ENCODE measurements around the gene THAP12.

Gene THAP12

DNA sequence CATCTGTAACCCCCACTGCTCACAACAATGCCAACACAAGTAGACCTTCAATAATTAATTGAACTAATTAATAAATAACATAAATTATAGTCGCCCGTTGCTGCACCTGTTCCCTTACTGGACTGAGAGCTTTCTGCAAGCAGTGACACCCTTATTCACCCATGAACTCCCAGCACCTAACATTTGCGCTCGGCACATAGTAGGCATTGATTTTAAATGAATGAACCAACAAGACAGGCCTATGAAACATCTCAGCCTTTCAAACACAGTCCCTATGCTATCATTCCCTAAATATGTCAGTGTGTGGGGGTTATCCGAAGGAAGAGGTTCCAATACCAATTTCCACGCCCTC is 1.1 kb downstream of the THAP12 start:
- no peak for DNase-seq

DNA sequence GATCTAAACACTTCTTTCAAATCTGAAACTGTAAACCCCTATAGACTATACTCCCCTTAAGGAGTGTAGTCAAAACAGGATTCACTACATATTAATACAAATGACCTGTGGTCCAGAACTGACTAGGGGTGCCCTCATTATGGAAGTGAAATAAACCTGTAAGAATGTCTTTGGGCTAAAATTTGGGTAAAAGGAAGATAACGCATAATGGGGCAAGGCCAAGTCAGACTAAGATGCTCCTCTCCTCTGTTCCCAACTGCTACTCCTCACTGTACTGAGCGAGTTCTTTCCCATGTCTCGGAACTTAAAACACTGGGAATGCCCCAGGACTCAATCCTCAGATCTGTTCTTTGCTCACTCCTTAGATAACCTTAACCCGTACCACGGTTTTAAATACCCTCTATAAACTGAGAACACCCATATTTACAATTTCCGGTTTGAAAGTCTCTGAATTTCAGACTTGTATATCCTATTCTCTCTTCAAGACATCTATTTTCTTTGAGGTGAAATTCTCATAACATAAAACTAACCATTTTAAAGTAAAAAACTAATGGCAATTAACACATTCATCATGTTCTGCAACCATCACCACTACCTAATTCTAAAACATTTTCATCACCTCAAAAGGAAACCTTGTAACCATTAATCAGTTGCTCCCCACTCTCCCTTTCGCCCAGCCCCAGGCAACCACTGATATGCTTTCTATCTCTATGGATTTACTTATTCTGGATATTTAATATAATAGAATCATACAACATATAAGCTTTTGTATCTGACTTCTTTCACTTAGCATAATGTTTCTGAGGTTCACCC is 4.0 kb downstream of the THAP12 start:
- DNase-seq: no peak

DNA sequence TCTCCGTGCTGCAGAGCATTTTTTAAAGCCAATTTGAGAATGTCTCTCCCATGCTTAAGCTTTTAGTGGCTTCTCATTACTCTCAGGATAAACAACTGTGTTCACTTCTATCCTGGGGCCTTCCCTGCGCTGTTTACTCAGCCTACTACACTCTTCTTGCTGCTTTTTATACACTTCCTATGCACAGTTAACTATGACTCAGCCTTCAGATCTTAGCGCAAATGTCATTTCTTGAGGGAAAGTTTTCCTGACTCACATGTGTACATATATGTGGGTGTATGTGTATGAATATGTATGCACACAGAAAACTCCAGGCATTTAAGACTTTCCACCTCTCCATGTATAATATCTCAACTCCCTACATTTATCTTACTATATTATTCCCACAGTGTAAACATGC is 9.8 kb downstream of the THAP12 start:
- DNase-seq: no peak

DNA sequence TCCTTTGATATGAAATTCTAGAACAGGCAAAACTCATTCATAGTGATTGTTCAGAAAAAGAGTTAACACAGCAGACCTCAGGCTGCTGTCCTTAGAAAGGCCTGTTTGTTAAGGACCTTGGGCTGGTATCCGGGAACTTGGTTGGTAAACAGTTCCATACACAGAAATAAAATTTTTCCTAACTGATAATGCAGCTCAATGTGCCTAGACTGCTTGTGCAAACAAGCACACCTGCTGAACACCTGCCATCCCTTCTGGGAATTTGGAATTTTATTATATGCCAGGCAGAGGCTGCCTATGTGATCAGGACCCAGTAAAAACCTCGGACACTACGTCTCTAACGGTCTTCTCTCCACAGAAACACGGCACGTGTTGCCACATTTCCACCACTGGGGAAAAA is 11.5 kb downstream of the THAP12 start:
- no peak for DNase-seq

DNA sequence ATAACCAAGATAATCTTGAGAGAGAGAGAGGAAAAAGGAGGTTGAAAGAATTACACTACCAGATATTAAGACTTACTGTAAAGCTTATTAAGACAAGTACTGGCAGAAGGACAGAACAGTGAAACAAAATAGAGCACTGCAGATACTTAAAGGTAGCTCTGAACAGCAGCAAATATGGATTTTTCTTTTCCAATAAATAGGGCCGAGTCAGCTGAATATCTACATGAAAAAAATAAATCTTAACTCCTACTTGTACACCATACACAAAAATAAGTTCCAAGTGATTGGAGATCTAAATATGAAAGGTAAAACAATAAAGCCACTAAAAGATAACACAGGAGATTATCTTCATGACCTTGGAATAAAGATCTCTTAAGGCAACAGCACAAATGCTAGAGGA is 12.4 kb downstream of the THAP12 start:
- no peak for DNase-seq

DNA sequence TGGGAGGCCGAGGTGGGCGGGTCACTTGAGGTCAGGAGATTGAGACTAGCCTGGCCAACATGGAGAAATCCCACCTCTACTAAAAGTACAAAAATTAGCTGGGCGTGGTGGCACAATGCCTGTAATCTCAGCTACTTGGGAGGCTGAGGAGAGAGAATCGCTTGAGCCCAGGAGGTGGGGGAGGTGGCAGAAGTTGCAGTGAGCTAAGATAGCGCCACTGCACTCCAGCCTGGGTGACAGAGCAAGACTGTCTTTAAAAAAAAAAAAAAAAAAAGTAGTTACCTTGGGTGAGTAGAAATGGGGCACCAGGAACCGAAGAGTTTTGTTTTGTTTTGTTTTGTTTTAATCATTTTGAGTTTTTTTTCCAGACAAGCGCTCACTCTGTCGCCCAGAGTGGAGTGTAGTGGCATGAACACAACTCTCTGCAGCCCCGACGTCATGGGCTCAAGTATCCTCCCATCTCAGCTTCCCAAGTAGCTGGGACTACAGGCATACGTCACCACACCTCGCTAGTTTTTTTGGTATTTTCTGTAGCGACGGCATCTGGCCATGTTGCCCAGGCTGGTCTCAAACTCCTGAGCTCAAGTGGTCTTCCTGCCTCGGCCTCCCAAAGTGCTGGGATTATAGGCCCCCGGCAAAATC is 15.8 kb downstream of the THAP12 start:
- no peak for DNase-seq

DNA sequence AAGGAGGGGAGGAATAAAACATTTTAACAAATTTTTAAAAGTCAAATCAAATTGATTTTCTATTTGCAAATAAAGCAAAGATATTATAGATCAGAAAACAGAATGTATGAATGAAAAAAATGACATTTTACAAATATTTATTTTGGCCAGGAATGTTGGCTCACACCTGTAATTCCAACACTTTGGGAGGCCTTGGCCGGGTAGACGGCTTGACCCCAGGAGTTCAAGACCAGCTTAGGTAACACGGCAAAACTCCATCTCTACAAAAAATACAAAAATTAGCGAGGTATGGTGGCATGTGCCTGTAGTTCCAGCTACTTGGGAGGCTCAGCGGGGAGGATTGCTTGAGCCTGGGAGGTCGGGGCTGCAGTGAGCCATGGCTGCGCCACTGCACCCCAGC is 18.2 kb downstream of the THAP12 start:
- no peak for DNase-seq

DNA sequence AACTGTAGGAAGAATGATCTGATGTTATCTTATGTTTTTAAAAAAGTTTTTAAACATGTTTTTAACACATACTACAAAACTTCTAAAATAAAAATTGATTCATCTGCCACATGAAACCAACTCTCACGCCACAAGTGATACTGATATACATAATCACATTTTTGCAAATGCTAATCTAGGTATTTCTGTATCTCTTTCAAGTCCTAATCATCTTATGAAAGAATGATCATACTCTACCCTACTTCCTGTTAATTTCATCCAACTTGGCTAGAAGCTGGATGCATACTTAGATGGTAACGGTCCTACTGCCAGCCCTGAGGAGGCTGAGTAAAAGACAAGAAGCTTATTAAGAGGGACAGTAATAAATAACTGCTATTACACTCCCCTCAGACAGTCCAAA is 19.2 kb downstream of the THAP12 start:
- DNase-seq: no peak

DNA sequence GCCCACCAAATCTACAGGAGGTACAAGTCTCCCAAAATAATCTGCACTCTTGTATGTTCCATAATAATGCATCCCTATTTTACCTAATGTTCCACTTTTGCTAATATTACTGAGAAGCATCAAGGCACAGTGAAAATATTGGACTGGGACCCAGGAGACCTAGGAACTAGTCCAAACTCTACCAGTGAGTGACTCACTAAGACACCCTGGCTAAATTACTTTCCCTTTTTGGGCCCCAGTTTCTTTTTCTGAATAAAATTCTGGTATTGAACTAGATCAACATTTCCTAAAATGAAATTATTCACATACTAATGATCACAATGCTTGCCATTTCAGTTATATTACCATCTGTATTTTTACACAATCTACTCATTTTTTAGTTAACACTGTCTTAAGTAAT is 19.6 kb downstream of the THAP12 start:
- no peak for DNase-seq

DNA sequence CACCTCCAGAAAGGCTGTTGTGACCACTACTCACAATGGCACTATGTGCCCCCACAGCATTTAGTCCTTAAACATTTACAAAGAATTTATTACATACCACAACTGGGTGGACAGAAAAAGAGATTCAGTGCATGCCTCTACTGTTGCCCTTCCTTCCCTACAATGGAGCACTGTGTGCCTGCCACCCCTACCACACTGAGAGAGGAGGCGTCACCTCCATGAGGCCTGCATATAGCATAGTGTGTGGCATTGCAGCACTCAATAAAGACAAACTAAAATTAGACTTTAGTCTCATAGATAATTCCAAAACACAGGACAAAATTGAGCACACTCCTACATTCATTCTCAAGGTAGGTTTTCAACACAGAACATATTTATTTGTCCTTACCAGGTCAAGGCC is 25.8 kb downstream of the THAP12 start:
- no peak for DNase-seq

DNA sequence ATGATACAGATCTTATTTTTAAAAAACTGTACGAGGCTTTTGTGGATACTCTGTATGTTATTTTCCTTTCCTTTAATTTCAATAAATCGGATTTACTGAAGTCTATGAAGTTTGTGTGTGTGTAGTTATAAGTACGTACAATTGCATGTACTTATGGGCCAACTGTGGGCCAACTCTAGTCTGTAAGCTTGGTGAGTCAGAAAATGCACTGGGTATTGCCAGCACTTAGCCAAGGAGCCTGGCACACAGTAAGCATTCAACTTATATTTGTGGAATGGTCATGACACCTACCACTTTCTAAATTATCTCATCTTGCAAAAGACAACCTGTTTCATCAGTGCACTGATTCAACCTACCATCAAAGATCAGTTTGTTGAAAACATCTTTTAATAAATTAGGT is 32.6 kb downstream of the THAP12 start:
- no peak for DNase-seq

DNA sequence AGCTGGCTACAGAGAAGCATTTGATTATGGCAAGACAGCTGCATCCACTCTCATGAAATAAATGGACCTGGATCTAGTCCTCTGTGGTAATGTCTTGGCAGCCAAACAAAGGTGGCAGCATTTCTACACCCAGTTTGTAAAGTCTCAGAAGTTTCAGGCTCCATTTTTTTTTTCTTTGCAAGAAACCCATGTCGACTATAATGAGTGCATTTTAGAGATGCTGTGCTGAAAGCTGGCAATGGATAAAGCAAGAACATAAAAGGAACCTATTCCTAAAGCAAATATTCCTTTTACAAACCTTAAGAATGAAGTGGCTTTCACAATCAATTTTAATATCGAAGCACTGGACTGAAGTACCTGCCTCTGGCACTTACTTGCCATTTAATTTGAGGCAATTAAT is 33.5 kb downstream of the THAP12 start:
- DNase-seq: no peak

DNA sequence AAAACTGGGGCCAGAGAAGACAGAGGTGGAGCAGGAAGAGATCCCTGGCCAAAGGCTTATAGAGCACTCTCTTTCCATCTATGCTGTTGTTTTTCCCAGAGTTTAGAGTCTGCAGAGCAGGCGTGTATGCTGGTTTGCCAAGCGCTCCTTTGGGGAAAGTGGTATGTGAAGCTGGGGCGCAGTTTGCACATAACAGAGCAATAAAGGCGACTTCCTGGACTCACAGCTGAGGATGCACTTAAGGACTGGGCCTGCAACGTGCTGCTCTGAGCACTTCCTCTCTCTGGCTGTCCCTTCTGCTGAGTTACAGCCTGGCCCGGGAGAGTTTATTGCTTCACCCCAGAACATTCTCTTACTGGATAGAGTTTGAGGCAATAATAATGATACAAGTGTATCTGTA is 41.7 kb downstream of the THAP12 start:
- no peak for DNase-seq

DNA sequence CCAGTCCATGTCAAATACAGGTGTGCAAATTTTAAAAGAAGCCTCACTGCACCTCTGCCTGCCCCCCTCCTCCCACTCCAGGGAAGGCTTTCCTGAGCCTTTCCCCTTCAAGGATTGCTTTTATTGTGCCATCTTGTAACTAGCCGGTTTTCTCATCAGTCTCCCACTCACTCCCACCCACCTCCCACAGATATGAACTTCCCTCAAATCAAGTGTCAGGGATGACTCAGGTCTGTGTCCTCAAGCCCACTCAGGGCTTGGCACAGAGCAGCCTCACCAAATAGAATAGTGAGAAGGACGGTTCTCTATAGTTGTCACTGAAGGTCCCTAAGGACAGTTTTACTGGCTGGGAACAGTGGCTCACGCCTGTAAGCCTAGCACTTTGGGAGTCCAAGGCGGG is 43.0 kb downstream of the THAP12 start:
- DNase-seq: no peak

DNA sequence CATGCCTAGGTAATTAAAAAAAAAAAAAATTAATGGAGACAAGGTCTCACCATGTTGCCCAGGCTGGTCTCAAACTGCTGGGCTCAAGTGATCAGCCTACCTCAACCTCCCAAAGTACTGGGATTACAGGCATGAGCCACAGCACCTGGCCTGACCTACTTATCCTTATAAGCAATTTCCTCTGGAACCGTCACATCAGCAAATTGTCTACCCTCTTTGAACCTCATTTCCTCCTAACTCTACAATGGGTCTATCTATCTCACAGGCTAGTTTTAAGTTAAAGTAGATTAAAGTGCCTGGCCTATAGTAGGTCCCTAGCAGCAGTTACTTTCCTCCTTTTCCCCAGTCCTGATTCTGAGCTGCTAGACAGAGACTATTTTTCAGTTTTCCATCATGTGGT is 43.5 kb downstream of the THAP12 start:
- DNase-seq: no peak

DNA sequence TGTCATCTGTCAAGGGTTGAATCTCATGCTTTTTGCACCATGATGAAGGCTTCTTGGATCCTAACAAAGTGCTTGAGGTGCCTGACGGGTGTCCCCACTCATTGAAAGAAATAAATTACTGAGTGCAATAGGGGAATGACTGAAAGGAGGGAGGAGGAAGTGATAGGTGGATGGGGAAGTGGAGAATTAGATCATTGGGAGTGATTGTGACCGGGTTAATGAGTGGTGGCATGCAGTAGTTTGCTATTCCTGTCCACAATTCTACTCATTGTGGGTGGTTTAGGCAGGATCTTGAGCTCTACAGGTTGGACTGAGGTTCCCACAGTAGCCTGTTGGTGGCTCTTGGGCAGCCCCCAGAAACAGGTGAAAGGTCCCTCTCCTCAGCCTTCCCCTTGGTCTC is 44.3 kb downstream of the THAP12 start:
- no peak for DNase-seq

DNA sequence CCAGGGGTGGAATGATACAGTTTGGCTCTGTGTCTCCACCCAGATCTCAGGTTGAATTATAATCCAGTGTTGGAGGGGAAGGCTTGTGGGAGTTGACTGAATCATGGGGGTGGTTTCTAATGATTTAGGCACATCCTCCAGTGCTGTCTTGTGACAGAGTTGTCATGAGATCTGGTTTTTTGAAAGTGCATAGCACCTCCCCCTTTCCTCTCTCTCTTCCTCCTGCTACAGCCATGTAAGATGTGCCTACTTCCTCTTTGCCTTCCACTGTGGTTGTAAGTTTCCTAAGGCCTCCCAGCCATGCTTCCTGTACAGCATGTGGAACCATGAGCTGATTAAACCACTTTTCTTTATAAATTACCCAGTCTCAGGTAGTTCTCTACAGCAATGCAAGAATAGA is 45.1 kb downstream of the THAP12 start:
- DNase-seq: no peak

DNA sequence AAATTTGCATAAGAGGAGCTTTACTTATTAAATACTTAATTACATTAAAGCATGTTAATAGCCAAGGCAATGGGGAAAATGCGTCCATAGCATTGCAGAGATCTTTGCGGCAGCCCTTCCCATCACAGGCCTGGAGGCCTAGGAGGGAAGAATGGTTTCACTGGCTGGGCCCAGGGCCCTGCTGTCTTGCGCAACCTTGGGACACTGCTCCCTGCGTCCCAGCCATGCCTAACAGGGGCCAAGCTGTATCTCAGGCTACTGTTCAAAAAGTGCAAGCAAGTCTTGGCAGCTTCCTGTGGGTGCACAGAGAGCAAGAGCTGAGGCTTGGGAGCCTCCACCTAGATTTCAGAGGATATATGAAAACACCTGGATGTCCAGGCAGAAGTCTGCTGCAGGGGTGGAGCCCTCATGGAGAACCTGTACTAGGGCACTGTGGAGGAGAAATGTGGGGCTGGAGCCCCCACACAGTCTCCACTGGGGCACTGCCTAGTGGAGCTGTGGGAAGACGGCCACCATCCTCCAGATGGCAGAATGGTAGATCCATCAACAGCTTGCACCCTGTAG is 46.0 kb downstream of the THAP12 start:
- no peak for DNase-seq

DNA sequence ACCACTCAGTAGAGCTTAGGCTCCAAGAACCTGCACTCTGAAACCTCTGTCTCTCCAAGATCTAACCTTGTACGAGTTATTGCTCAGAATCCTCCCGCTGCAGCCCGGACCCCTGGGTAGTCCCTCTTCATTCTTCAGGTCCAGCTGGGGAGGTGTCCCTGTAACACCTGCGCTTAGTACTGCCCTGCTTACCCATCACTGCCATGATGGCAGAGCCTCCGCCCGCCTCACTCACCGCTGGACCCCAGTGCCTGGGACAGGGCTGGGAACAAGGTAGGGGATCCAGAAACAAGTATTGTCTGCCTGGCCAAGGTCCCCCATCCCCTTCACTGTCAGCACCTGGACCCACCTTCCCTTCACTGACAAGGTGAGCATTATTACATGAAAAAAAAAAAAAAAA is 50.3 kb downstream of the THAP12 start:
- no peak for DNase-seq

DNA sequence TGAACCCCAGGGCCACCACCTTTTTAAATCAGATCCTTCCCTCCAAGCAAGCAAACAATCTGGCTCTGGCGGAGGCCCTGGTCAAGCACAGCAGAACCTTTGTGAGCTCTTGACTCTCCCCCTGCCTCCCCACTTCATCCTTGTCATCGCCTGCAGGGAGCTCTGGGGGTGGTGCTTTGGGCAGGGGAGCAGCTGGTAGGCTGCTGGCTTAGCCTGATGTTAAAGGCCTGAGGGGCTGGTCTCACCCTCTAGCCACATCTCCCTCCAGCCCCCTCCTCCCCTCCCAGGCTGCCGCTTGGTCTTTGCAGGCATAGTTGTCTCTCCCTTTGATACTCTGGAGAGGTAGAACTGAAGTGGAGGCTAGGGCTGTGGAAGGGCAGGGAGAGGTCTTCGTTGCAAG is 50.9 kb downstream of the THAP12 start:
- DNase-seq: no peak

DNA sequence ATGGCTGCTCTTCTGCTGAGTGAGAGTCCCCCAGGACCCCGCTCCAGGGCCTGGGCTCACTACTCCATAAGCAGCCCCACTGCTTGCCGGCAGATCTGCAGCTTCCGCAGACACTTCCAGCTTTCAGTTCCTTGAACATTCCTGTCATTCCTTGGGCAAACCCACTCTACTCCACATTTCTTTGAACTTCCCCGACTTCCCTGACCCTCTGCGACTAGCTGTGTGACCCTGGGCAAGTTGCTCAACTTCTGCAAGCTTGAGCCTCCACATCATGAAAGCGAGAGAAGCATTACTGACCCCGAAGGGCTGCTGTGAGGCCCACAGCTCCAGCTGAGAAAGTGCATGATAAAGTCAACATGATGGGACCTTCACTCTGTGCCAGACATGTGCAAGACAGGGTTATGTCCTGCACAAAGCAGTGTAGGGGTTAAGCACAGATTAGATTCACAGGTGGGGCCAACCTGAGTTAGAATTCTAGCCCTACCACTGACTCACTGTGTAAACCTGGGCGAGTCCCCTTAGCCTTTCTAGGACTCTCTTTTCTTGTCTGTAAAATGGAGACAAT is 51.8 kb downstream of the THAP12 start:
- no peak for DNase-seq

DNA sequence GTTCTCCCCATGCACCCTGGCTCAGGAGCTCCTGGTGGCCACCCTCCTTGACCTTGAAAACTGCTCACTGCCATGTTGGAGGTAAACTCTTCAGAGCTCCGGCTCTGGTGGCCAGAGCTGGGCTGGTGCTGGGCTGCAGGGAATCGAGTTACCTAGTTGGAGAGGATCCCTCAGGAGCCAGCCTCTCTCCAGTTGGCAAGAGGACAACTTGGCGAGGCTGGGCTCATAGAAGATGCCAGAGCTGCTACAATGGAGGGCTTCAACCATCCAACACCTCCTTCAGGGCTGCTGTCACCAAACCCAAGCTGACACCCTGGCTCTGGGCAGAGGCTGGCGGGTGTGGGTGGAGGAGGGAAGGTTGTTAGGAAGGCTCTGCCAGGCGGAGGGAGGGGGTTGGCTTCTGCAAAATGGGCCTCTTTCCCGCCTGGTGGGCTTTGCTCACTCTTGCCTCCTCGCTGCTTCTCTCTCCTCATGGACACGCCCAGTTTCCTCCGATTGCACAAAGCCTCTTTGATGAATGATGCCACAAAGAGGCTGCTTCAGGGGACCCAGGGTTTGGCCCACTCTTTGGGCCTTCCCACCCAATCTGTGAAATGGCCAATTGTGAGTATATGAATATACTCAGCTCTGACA is 53.1 kb downstream of the THAP12 start:
- no peak for DNase-seq

DNA sequence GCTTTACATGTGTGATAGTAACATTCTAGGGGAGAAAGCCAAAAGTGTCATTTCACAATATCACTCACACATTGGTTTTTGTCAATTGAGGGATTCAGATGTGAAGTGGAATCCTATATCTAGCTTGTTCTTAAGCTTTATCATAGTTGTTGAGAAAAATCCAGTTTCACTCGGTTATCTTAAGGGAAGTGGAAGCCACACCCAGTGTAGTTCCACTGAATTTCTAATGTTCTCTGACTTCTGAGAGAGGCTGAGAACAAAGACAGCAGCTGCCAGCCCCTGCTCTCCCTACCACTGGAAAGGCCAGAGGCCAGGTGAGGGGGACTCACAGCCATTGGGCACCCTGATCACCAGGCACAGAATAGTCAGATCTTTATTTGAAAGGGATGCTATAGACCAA is 53.7 kb downstream of the THAP12 start:
- no peak for DNase-seq

DNA sequence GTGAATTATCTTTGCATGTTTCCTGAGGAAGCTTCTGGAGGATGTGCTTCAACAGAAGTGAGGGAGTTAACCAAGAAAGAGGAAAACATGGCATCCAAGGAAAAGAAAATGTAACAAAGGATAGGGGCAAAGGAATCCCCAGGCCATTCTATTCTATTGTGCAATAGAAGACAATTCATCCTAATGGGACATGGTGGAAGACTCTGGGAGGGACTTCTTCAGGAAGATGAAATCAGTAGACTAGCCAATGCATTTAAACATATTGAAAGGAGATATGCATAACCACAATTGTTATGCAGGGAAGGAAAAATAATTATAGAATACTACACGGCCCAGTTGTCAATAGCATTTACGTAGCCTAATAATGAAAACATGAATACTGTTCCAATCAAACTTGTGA is 55.7 kb downstream of the THAP12 start:
- no peak for DNase-seq
